ENCODE data around the gene KRT4. TPM values are rescaled to one million over a fixed set of nuclear protein-coding genes. Genes with fewer than 3 reads are reported as not detected.

KRT4 gene
- total RNA-seq, 4 donors from 2014 or later: 3.5 to 227 (median 10.8) TPM

- H3K36me3 ChIP-seq: no peaks in the 10 kb centered on the region
- H3K27ac ChIP-seq: no peak within 1 kb of the TSS
- no peaks in the 10 kb centered on the region for H3K9me3 ChIP-seq
- no CpG with 5 or more reads among the region's 16 CpGs for WGBS, 2 donors (ENCODE audit: low coverage in 1 of 2)
- no peaks in the 10 kb centered on the region for H3K27me3 ChIP-seq
- no peak for TF ChIP-seq CTCF (IDR thresholded peaks at IDR 0.05)
- H3K4me1 ChIP-seq: no peaks in the 10 kb centered on the region
- H3K4me3 ChIP-seq: no peak within 1 kb of the TSS
- no peak for ATAC-seq
Measured at GRCh38 chr12:52848661-52849255, 34.8 kb upstream of the KRT4 start, which contains the start of gene KRT78. Gene KRT78, minus strand, starts transcription at chr12:52848994. Its CDS starts 64 bp downstream, at chr12:52848930.

GRCh38 chr12:52847335-52848102, 33.6 kb upstream of the KRT4 start:
- no peak for ATAC-seq
- Histone ChIP-seq H3K36me3 (no peaks in the 10 kb centered on the region), H3K27ac (no peak overlapping the region), H3K4me3 (no peak overlapping the region), H3K27me3 (no peaks in the 10 kb centered on the region), H3K4me1 (no peaks in the 10 kb centered on the region), H3K9me3 (no peaks in the 10 kb centered on the region)
- TF ChIP-seq POLR2AphosphoS5 (IDR thresholded peaks at IDR 0.05) (no peak), POLR2A (IDR thresholded peaks at IDR 0.05) (no peak), EP300 (IDR thresholded peaks at IDR 0.05) (no peak), CTCF (IDR thresholded peaks at IDR 0.05) (no peak)
- WGBS, 2 donors (ENCODE audit: low coverage in 1 of 2): 88 to 100% methylated on average over 3 to 6 of the region's 12 CpGs

- no peaks in the 10 kb centered on the region for H3K4me1 ChIP-seq
- TF ChIP-seq POLR2A (IDR thresholded peaks at IDR 0.05) (no peak), CTCF (IDR thresholded peaks at IDR 0.05) (no peak), POLR2AphosphoS5 (IDR thresholded peaks at IDR 0.05) (no peak), EP300 (IDR thresholded peaks at IDR 0.05) (no peak)
- no peak overlapping the region for H3K4me3 ChIP-seq
- H3K9me3 ChIP-seq: no peaks in the 10 kb centered on the region
- ATAC-seq: no peak
- no peak overlapping the region for H3K27ac ChIP-seq
- H3K27me3 ChIP-seq: no peaks in the 10 kb centered on the region
- H3K36me3 ChIP-seq: no peaks in the 10 kb centered on the region
- 63 to 68% methylated on average over 2 to 3 of the region's 8 CpGs for WGBS, 2 donors (ENCODE audit: low coverage in 1 of 2)
Measured at GRCh38 chr12:52846356-52846970, 32.5 kb upstream of the KRT4 start.

GRCh38 chr12:52845946-52846345, 32.0 kb upstream of the KRT4 start:
- no peak for ATAC-seq
- no peaks in the 10 kb centered on the region for H3K4me1 ChIP-seq
- H3K36me3 ChIP-seq: no peaks in the 10 kb centered on the region
- no peak for TF ChIP-seq POLR2A (IDR thresholded peaks at IDR 0.05)
- TF ChIP-seq EP300 (IDR thresholded peaks at IDR 0.05): no peak
- no peak for TF ChIP-seq POLR2AphosphoS5 (IDR thresholded peaks at IDR 0.05)
- no peak for TF ChIP-seq CTCF (IDR thresholded peaks at IDR 0.05)
- H3K27ac ChIP-seq: no peak overlapping the region
- 86 to 100% methylated on average over 1 of the region's 1 CpG for WGBS, 2 donors (ENCODE audit: low coverage in 1 of 2)
- no peaks in the 10 kb centered on the region for H3K9me3 ChIP-seq
- no peaks in the 10 kb centered on the region for H3K27me3 ChIP-seq
- H3K4me3 ChIP-seq: no peak overlapping the region

Data from gastroesophageal sphincter (tissue), 4 donors.